ENCODE data around the gene PDZRN3. TPM values are rescaled to one million over a fixed set of nuclear protein-coding genes. Genes with fewer than 3 reads are reported as not detected.

The PDZRN3 gene
- total RNA-seq, 1 experiment from 2014 or later: 0.24 TPM

- CTCF ChIA-PET: no interaction called here
- intact Hi-C loops (cut with micrococcal nuclease; ENCODE audit: unreplicated experiment): no loop called here
- H3K36me3 ChIP-seq (ENCODE audit: insufficient read depth, low read length, poor library complexity, severe bottlenecking): no peaks in the 10 kb centered on the region
Measured at GRCh38 chr3:73605861-73606260, 18.9 kb downstream of the PDZRN3 start.

DNA sequence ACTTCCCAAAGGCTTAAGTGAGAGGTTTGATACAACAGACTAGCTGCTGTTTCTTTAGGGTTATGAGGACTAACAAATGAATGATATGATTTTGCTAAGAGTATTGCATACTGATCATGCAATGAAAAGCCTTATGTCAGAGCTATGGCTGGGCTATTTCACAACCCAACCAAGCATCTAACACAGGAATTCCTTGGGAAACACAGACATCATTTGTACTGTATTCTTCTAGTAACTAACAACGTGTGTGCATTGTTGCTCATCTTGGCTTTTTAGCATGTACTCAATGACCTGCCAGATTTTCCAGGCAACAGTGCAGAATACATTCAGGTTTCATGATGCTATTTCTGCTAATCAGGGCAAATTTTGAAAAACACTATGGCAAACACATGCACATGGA, 19.3 kb downstream of the PDZRN3 start:
- DNase-seq (ENCODE audit: low spot score): no peak
- Histone ChIP-seq H3K36me3 (ENCODE audit: insufficient read depth, low read length, poor library complexity, severe bottlenecking) (no peaks in the 10 kb centered on the region), H3K27me3 (replicated peaks; ENCODE audit: insufficient read depth, low read depth, low read length, poor library complexity) (no peaks in the 10 kb centered on the region), H3K4me3 (ENCODE audit: low read depth, low read length, poor library complexity, severe bottlenecking) (no peak overlapping the region), H3K9me3 (ENCODE audit: low read depth, low read length, poor library complexity, severe bottlenecking) (no peaks in the 10 kb centered on the region), H3K4me1 (ENCODE audit: insufficient read depth, low read length, poor library complexity, severe bottlenecking) (no peaks in the 10 kb centered on the region), H3K27ac (ENCODE audit: low read depth, low read length, poor library complexity, severe bottlenecking) (no peak overlapping the region)
- intact Hi-C loops (cut with micrococcal nuclease; ENCODE audit: unreplicated experiment): no loop called here
- ChIA-PET CTCF (no interaction called here), POLR2A (ENCODE audit: low non-redundant PET) (no interaction called here)
- no TSS peak for BruUV-seq (replicated peaks)
- TF ChIP-seq CTCF (conservative IDR thresholded peaks at IDR 0.05; ENCODE audit: low read depth, low read length): no peak
- no peak for TF ChIP-seq EZH2 (IDR thresholded peaks at IDR 0.05; ENCODE audit: borderline replicate concordance, low read depth, low read length, poor library complexity, severe bottlenecking)

More at GRCh38 chr3:73605861-73606260, 18.9 kb downstream of the PDZRN3 start:
- DNase-seq (ENCODE audit: low spot score): no peak
- Histone ChIP-seq H3K9me3 (ENCODE audit: low read depth, low read length, poor library complexity, severe bottlenecking) (no peaks in the 10 kb centered on the region), H3K27ac (ENCODE audit: low read depth, low read length, poor library complexity, severe bottlenecking) (no peak overlapping the region), H3K4me1 (ENCODE audit: insufficient read depth, low read length, poor library complexity, severe bottlenecking) (no peaks in the 10 kb centered on the region), H3K27me3 (replicated peaks; ENCODE audit: insufficient read depth, low read depth, low read length, poor library complexity) (no peaks in the 10 kb centered on the region), H3K4me3 (ENCODE audit: low read depth, low read length, poor library complexity, severe bottlenecking) (no peak overlapping the region)
- TF ChIP-seq CTCF (conservative IDR thresholded peaks at IDR 0.05; ENCODE audit: low read depth, low read length) (no peak), EZH2 (IDR thresholded peaks at IDR 0.05; ENCODE audit: borderline replicate concordance, low read depth, low read length, poor library complexity, severe bottlenecking) (no peak)
- POLR2A ChIA-PET (ENCODE audit: low non-redundant PET): no interaction called here
- BruUV-seq (replicated peaks): no TSS peak

GRCh38 chr3:73604451-73604850, 20.3 kb downstream of the PDZRN3 start:
- no peak for DNase-seq (ENCODE audit: low spot score)
- Histone ChIP-seq H3K36me3 (ENCODE audit: insufficient read depth, low read length, poor library complexity, severe bottlenecking) (no peaks in the 10 kb centered on the region), H3K4me3 (ENCODE audit: low read depth, low read length, poor library complexity, severe bottlenecking) (no peak overlapping the region), H3K27me3 (replicated peaks; ENCODE audit: insufficient read depth, low read depth, low read length, poor library complexity) (no peaks in the 10 kb centered on the region), H3K4me1 (ENCODE audit: insufficient read depth, low read length, poor library complexity, severe bottlenecking) (no peaks in the 10 kb centered on the region), H3K27ac (ENCODE audit: low read depth, low read length, poor library complexity, severe bottlenecking) (no peak overlapping the region), H3K9me3 (ENCODE audit: low read depth, low read length, poor library complexity, severe bottlenecking) (no peaks in the 10 kb centered on the region)
- intact Hi-C loops (cut with micrococcal nuclease; ENCODE audit: unreplicated experiment): no loop called here
- no TSS peak for BruUV-seq (replicated peaks)
- ChIA-PET POLR2A (ENCODE audit: low non-redundant PET) (no interaction called here), CTCF (no interaction called here)
- no peak for TF ChIP-seq CTCF (conservative IDR thresholded peaks at IDR 0.05; ENCODE audit: low read depth, low read length)
- no peak for TF ChIP-seq EZH2 (IDR thresholded peaks at IDR 0.05; ENCODE audit: borderline replicate concordance, low read depth, low read length, poor library complexity, severe bottlenecking)

Data from A673 (cell line).